Islet of Langerhans (tissue), 1 donor: Measurements from ENCODE around the gene POLR2C.
"Not testable (repeated sequence)": the region's sequence is repeated elsewhere in the genome, so short reads cannot be mapped to it uniquely, and the experiment has no call there.

Experiments
- FAIRE-seq: peaks from one replicate; lab custom pipeline; 2011; peaks lifted over from hg19 to GRCh38; lab: Jason Lieb, UNC

The POLR2C gene

GRCh38 chr16:57462209-57462977 is at the start of gene POLR2C:
POLR2C (plus strand) TSS chr16:57462679; CDS start chr16:57462725, 46 bp downstream.
- no peak for FAIRE-seq

- no peak for FAIRE-seq
Measured at GRCh38 chr16:57413301-57413730, 49.2 kb upstream of the POLR2C start.

- no peak for FAIRE-seq
Measured at GRCh38 chr16:57413733-57414132, 48.7 kb upstream of the POLR2C start.

- no peak for FAIRE-seq
Measured at GRCh38 chr16:57416084-57416483, 46.4 kb upstream of the POLR2C start.

GRCh38 chr16:57419506-57419905 is 43.0 kb upstream of the POLR2C start:
- no peak for FAIRE-seq

- FAIRE-seq = no peak
Measured at GRCh38 chr16:57422026-57422944, 40.2 kb upstream of the POLR2C start.

GRCh38 chr16:57423152-57423551 is 39.3 kb upstream of the POLR2C start:
- no peak for FAIRE-seq

GRCh38 chr16:57424583-57424982 is 37.9 kb upstream of the POLR2C start:
- no peak for FAIRE-seq

- no peak for FAIRE-seq
Measured at GRCh38 chr16:57426356-57426755, 36.1 kb upstream of the POLR2C start.

GRCh38 chr16:57427307-57427706 is 35.2 kb upstream of the POLR2C start:
- no peak for FAIRE-seq

GRCh38 chr16:57427824-57428223 is 34.7 kb upstream of the POLR2C start:
- FAIRE-seq = no peak

- no peak for FAIRE-seq
Measured at GRCh38 chr16:57430955-57431354, 31.5 kb upstream of the POLR2C start.

- FAIRE-seq = no peak
Measured at GRCh38 chr16:57432505-57432904, 30.0 kb upstream of the POLR2C start.

GRCh38 chr16:57432989-57433388 is 29.5 kb upstream of the POLR2C start:
- no peak for FAIRE-seq

- no peak for FAIRE-seq
Measured at GRCh38 chr16:57434003-57434402, 28.5 kb upstream of the POLR2C start.

GRCh38 chr16:57435838-57436237 is 26.6 kb upstream of the POLR2C start:
- FAIRE-seq = no peak

GRCh38 chr16:57439947-57440346 is 22.5 kb upstream of the POLR2C start:
- FAIRE-seq = not testable (repeated sequence)

- FAIRE-seq = not testable (repeated sequence)
Measured at GRCh38 chr16:57440551-57440950, 21.9 kb upstream of the POLR2C start.

- no peak for FAIRE-seq
Measured at GRCh38 chr16:57444711-57445110, 17.8 kb upstream of the POLR2C start.

GRCh38 chr16:57445510-57445909 is 17.0 kb upstream of the POLR2C start:
- no peak for FAIRE-seq

GRCh38 chr16:57446531-57447185 is 15.8 kb upstream of the POLR2C start:
- no peak for FAIRE-seq

GRCh38 chr16:57447186-57447962 is 15.1 kb upstream of the POLR2C start, which contains the start of the genes CIAPIN1 and COQ9:
CIAPIN1 (minus strand) TSS chr16:57447385; CDS start chr16:57440928, 6,457 bp downstream.
COQ9 (plus strand) TSS chr16:57447479; CDS start chr16:57447506, 27 bp downstream.
- no peak for FAIRE-seq
